ENCODE data around the gene ATOH8.

The ATOH8 gene

GRCh38 chr2:85756822-85757435, 3.1 kb downstream of the ATOH8 start:
- no peak for DNase-seq

DNA sequence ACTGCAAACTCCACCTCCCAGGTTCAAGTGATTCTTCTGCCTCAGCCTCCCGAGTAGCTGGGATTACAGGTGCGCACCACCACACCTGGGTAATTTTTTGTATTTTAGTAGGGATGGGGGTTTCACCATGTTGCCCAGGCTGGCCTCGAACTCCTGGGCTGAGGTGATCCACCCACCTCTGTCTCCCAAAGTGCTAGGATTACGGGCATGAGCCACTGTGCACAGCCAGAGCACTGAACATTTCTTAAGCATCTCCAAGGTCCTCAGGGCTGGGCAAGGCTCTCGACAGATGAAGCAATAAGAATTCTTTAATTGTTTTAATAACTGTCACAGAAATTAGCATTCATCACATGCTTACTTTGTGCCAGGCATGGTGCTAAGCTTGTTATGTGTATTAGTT, 4.1 kb downstream of the ATOH8 start:
- no peak for DNase-seq

DNA sequence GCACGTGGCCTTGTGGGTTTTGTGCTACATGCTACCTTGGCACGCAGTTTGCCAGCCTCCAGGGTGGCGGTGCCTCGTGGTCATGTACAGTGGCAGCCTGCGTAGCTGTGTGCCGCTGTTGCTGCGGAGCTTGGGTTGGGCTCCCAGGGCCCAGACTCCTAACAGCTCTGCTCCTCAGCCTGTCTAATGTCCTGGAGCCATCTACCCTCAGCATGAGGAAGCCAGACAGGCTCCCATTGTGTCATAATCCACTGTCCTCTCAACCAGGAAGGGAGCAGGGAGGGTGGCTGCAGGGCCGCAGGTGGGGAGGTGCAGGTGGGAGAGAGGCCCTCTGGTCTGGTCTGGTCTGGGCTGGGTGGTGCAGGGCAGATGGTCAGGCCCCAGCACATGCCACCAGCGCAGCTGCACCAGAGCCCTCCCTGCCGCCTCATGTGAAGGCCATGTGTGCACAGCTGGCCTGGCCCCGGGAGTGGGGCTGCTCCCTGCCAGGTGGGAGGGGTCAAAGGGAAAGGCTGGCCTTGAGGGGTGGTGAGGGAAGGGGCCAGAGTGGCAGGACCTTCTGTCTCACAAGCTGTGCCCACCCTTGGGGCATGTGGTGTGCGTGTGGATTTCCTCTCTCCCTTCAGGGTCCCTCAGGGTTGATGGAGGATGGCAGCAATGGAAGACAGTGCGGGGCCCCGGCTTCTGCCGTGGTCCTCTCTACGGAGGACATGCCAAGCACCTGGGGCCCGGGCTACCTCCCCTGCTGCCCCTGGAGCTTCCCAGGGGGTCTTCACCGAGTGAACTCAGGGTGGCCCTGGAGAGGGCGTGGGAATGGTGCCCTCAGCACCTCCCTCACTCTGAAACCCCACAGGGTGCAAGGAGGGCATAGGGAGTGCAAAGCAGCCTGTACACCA, 4.8 kb downstream of the ATOH8 start:
- peak; percentile 74 for DNase-seq

DNA sequence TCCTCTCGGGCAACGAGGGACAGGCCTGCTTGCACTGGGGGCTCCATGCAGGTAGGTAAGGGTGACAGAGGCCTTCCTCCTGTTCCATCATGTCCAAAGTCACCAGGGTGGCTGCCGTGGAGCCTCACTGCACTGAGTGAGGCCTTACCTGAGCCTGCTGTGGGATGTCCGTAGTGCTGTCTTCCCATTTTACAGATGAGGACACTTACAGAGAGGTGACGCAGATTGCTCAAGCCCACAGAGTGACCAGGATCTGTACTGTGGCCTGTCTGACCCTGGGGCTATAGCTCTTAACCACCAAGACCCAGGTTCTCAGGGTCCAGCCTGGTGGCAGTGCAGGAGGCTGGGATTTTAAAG, 5.4 kb downstream of the ATOH8 start:
- no peak for DNase-seq

DNA sequence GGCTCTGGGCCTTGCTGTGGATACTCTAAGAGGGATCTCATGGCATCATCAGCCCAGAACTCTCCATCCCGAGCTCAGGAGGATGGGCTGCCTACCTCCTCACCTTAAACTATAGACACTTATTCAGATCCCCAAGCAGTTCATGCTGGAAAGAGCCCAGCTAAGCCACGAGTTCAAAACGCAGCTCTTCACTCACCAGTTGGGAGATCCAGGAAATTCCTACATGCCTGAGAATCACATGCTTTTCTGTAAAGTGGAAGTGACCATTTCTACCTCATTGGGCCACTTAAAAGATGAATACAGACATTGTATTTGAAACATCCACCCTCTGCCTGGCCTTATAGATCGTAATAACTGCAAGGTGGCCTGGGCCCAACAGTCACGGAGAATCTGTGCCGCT, 6.6 kb downstream of the ATOH8 start:
- DNase-seq = no peak

GRCh38 chr2:85760872-85761271, 7.1 kb downstream of the ATOH8 start:
- DNase-seq = no peak

- no peak for DNase-seq
These were observed 7.7 kb downstream of the ATOH8 start for GRCh38 chr2:85761512-85761944.

- no peak for DNase-seq
These were observed 8.2 kb downstream of the ATOH8 start for GRCh38 chr2:85761946-85762345.

DNA sequence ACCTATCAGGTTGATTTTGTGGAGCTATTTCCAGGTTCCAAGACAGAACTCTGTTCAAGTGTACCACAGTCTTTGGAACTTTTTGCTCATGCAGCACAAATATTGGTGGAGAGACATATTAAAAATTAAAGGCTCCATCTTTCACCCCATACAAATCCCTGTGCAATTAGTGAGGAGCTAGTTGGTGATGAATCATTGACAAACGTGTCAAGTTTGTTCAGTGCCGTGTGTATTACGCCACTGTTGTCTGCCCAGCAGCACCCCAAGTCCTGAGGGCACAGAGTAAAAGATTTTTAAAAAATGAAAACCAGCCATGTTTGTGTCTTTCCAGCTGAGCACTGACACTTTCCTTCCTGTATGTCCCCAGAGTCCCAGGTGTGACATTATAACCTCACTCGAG, 9.3 kb downstream of the ATOH8 start:
- DNase-seq = no peak

GRCh38 chr2:85763831-85764230, 10.0 kb downstream of the ATOH8 start:
- no peak for DNase-seq

DNA sequence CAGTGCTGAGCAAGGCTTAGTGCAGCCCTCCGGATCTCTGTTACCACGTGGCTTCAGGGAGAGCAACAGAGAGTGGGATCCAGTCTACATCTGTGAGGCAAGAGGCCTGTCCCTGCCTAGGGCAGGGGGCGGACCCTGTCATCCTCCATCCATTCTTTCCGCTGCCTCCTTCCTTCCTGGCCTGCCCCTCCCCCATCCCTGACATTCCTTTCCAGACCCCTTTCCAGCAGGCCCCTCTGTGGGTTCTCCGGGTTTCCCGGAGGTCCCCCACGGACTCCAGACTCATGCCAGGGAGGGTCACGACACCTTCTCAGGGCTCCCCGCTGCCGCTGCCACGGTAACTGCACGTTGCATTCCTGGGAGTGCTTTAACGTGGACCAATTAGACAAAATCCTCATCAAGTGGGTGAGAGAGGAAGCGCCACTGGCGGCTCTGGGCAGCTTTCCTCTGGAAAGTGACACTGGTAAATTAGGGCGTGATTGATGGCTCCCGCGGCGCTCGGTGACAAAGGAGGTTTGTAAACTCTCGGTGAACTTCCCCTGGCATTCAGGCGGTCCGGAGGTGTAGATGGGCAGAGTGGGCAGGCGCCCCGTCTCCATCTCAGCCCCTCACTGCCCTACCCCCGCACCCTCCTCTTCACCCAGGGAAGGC, 11.4 kb downstream of the ATOH8 start:
- peak; percentile 68 for DNase-seq

GRCh38 chr2:85766229-85766628, 12.4 kb downstream of the ATOH8 start:
- DNase-seq = no peak

GRCh38 chr2:85767803-85768665, 14.2 kb downstream of the ATOH8 start:
- DNase-seq = no peak

GRCh38 chr2:85768713-85769112, 14.9 kb downstream of the ATOH8 start:
- peak; percentile 27 for DNase-seq

GRCh38 chr2:85769236-85769982, 15.6 kb downstream of the ATOH8 start:
- no peak for DNase-seq

- DNase-seq = no peak
These were observed 16.2 kb downstream of the ATOH8 start for GRCh38 chr2:85769983-85770362.

- DNase-seq = no peak
These were observed 16.6 kb downstream of the ATOH8 start for GRCh38 chr2:85770369-85770768.

- DNase-seq = no peak
These were observed 17.1 kb downstream of the ATOH8 start for GRCh38 chr2:85770786-85771409.

- no peak for DNase-seq
These were observed 17.7 kb downstream of the ATOH8 start for GRCh38 chr2:85771486-85771885.

- DNase-seq = peak; percentile 94
These were observed 18.4 kb downstream of the ATOH8 start for GRCh38 chr2:85772019-85772745.

DNA sequence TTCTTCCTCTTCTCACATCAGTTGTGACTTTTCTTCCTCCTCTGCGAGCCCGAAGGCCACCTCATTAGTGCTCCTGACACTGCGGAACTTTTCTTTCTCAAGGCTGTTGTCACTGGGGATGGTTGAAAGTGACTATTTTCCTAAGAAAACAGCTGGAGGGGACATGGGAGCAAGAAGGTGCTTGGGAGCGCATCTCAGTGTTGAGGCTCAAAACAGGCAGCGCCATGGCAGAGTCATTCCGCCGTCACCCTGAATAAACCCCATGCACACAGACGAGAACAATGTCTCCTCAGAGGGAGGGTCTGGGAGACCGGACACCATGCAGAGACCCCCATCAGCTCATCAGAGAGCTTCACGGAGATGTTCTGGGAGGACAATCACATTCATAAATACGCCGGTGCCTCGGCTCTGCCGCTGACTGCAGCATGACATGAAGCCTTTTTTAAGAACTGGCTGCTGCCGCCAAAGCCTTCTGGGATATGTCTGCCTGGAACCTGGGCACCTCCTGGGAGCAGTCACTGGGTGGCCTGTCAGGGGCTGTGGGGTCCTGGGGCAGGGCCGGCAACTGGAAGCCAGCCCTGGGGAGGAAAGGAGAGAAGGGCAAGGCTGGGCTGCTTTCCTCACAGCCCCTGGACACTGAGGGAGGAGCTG, 19.2 kb downstream of the ATOH8 start:
- DNase-seq = no peak

Measured in NCI-H524 treated with DMSO at 0.1 percent for 48 hours (cell line).